ENCODE results near the gene ATXN2.
"Not testable (repeated sequence)": the region's sequence is repeated elsewhere in the genome, so short reads cannot be mapped to it uniquely, and the experiment has no call there.

ATXN2 gene

GRCh38 chr12:111492979-111493378 is 106.1 kb downstream of the ATXN2 start:
- not testable (repeated sequence) for DNase-seq

GRCh38 chr12:111488798-111489197 is 110.3 kb downstream of the ATXN2 start:
- DNase-seq, result no peak

DNA sequence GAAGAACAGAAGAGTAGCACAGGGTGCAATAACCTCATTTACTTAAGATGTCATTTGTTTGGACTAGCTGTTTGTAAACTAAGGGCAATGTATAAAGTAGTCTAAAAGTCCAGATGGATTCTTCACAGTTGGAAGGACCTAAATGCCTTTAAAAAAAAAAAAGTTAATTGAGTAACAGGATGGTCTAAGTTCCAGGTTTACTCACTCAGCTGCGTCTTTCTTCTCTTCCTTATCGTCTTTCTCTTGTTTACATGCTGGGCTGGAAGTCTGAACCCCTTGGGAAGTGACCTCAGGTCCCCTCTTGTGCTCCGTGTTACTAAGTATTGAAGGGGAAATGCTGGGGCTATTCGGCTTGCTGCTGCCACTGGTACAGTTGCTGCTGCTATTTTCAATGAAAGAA is 110.8 kb downstream of the ATXN2 start:
- no peak for DNase-seq

DNA sequence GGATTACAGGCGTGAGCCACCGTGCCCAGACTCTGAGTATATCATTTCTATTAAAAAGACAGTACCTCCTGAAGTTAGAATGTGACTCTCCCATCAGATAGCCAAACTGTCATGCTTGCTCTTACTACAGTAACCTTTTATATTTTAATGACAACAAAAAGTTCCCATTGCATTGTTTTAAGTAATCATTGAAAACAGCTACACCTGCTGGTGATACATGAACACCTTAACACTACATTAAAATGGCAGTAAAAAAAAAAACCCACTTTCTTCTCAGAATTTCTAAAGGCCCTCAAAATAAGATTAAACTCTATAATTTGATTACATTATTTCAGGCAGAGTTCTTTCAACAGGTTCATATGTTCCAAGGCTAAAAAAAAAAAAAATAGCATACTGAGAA is 116.7 kb downstream of the ATXN2 start:
- no peak for DNase-seq

GRCh38 chr12:111471236-111471635 is 127.9 kb downstream of the ATXN2 start:
- DNase-seq, result no peak

DNA sequence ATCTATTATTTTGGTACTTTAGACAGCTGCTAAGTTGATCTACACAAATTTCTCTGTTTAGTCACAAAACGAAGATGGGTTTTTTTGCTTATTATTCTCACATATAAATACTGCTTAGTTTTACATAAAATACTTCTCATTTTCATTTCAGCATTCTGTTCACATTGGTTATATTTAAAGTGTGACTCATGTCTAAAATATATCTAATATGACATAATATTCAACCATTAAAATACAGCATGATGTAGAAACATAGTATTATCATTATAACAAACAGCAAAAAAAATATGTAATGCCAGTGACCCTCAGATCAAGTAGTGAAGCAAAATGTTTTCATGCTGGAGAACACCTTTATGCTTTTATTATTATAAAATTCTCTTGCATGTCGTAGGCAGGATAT is 129.7 kb downstream of the ATXN2 start:
- DNase-seq, result no peak

DNA sequence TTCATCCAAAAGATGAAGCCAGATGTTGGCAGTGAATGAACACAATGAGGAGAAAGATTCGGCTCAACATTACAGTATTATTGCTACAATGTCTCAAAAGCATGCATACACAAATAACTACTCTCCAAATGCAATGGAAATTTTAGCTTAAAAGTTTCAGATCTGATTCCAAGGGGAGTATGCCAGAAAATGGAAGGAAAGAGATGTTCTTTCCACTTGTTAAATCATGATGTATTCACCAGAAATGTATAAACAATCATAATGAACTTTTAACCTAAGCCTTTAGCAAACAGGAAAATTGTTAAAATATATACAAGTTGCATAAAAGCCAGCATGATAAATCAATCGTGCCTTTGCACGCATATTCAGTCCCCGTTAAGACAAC is 131.3 kb downstream of the ATXN2 start:
- no peak for DNase-seq

DNA sequence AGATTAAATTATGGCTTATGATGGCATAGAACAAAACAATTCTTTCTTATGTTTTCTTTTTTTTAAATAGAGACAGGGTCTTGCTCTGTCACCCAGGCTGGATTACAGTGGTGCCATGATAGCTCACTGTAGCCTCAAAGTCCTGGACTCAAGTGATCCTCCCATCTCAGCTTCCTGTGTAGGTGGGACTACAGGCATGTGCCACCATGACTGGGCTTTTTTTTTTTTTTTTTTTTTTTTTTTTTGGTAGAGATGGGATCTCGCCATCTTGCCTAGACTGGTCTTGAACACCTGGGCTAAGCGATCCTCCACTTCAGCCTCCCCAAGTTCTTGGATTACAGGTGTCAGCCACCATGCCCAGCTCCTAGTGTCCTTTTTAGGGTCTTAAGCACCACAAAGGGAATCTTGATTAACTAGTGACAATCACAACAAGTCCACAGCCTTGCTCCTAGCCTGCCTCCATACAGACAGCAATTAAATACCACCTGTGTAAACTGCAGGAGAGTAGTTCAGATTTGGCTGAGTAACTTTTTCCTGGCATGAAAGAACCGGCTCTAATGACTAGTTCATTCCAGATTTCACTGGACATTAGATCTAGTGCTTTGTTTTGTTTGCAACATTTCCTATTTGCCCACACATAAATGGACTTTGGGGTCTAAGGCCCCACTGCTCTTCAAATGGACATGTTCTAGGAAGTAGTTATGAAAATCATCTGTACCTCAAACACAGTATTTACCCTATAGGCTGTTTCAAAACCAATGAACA is 131.8 kb downstream of the ATXN2 start:
- DNase-seq, result no peak

- DNase-seq, result no peak
Measured at GRCh38 chr12:111462210-111462769, 136.8 kb downstream of the ATXN2 start.

DNA sequence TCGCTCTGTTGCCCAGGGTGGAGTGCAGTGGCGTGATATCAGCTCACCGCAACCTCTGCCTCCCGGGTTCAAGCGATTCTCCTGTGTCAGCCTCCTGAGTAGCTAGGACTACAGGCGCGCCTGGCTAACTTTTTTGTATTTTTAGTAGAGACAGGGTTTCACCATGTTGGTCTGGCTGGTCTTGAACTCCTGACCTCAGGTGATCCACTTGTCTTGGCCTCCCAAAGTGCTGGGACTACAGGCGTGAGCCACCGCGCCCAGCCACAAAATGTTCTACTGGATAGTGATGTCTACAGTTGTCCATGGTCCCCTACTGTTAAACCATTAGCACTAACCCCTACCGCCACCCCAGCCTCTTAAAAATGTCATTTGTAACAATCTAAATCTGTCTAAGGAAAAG is 139.0 kb downstream of the ATXN2 start:
- DNase-seq, result not testable (repeated sequence)

- DNase-seq, result no peak
Measured at GRCh38 chr12:111458546-111459172, 140.5 kb downstream of the ATXN2 start.

- no peak for DNase-seq
Measured at GRCh38 chr12:111457577-111457976, 141.5 kb downstream of the ATXN2 start.

DNA sequence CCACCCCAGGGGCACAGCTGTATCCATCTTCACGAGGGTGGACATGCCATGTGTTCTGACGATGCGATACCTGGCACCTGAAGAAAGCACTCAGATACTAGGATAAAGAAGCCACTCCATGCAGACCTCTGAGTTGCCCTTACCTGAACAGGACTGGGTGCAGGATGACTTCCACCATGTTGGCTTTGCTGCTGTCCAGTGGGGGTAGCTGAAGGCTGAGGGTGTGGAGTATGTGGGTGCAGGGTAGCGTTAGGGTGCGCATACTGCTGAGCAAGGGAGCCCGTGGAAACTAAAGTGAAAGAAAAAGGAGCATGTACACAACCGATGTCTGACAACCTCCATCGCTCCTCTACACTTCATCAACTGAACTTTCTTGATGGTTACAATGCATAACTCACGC is 142.0 kb downstream of the ATXN2 start:
- DNase-seq, result no peak

GRCh38 chr12:111455448-111456320 is 143.4 kb downstream of the ATXN2 start:
- DNase-seq, result no peak

DNA sequence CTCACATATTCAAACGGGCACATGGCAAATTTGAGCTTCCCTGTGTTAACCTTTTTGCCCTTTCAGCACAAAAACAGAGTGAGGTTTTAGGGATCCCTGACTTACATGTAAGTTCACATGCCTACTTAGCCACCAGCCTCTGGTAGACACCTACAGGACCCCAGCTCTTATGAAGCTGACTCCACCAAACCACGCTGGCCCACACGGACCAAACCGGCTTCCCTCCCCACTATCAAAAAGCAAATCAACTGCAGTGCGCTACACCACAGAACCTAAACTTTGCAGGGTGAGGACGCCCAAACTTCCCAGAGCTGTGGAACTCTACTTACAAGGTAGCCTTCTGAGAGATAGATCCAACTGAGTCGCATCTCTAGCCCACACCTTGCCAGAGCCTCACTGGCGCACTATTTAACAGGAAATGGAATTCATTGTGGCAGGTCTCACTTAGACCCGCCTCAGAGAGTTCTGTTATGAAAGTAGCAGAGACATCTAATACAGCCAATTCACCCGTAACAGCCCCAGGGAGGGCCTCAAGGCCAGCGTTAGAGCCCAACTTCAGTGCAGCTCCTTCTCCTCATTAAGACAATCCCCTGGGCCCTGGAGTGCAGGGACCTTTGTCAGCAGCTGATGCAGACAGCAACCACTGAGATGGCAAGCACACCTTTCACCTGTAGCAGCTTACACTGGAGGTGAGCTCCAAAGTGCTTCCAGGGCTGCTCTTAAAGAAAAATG is 144.2 kb downstream of the ATXN2 start:
- DNase-seq, result no peak

GRCh38 chr12:111454311-111454710 is 144.8 kb downstream of the ATXN2 start:
- DNase-seq, result no peak

DNA sequence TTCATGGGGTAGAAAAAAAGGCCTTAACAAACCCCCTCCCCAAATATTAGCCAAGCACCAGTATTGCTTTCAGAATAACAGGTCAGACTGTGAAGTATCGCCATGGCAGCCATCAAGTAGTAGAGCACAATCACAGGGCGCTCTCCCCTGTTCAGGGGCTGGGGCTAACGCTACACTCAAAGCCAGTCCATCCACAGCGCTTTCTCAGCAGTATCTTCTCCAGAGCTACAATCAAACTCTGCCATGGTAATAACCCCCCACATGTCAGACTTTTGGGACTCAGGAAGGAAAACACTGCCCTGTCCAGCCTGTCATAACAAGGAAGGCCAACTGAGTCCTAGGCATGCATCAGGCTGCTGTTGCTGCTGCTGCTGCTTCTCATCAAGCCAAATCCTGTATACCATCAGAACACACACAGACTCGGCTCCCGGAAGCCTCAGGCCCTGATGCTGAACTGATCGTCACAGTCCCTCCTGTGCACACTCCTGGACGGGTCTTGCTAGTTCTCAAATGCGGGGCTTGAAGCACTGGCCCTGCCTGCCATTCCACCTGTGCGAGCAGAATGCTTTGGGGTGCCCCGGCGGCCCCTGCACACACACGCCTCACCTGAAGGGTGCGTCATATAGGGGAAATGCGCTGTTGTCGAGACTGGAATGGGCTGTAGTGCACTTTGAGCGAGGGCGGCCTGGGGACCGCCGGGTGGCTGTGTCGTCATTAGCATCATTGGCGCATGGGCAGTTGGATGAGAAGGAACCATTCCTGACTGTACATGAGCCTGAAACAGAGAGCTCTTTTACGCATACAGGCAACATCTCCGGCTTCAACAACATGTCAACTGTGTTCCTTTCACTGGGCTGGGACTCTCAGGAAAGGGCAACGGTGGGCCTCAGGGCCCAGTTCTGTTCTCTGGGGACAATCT is 145.8 kb downstream of the ATXN2 start:
- DNase-seq, result no peak

GRCh38 chr12:111451649-111452129 is 147.4 kb downstream of the ATXN2 start:
- no peak for DNase-seq

GRCh38 chr12:111451232-111451631 is 147.9 kb downstream of the ATXN2 start:
- DNase-seq, result no peak

DNA sequence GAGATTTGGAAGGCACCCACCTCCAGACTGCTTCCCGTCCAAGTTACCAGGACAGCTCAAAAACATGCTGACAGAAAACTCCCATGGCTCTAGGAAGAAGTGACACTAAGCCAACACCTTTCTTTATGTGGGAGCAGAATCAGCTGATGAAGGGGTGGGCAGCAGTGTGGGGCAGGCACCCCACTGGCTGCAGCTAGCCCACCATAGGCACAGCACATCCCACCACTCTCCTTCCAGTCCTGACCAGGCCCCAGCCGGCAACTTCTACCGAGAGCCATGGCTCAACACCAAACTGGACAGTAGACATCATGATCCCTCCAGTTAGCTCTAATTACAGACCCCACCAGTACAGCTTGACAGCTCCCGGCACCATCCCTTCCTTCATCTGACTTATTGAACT is 148.4 kb downstream of the ATXN2 start:
- no peak for DNase-seq

Measured in stimulated activated naive CD4-positive, alpha-beta T cell treated with Interleukin-2 at 50 U/mL for 16 hours (primary cell).